ENCODE data around the gene CHSY1. TPM values are rescaled to one million over a fixed set of nuclear protein-coding genes. Genes with fewer than 3 reads are reported as not detected.

CHSY1 gene
- total RNA-seq, 1 experiment from 2014 or later: 59.1 TPM

- Mint-ChIP-seq H3K36me3 (peaks cover 26% of the 10 kb centered on the region), H3K4me1 (peaks cover 11% of the 10 kb centered on the region), H3K27me3 (ENCODE audit: low read depth) (no peaks in the 10 kb centered on the region), H3K9me3 (no peaks in the 10 kb centered on the region; the same call in 1 of the 2 replicates), H3K4me3 (no peak overlapping the region), H3K27ac (0 out of 2 replicates have a peak overlapping the region, but pooled peaks have one; percentile 38)
- ChIA-PET POLR2A (interaction anchor here (0.6 to 1.5 kb wide), 3 partner anchors 28 to 102 kb away, joined by 3 to 5 read pairs (median 3); partner anchors contain the start of gene SNRPA1), CTCF (interaction anchor here (0.7 to 4.3 kb wide), 13 partner anchors 9 to 389 kb away, joined by 3 to 38 read pairs (median 5); partner anchors contain the start of gene CHSY1)
- ATAC-seq: peak; percentile 31
- TF ChIP-seq JUN (CRISPR knock-in tag; IDR thresholded peaks at IDR 0.05): no peak
- no peak for TF ChIP-seq MXD4 (CRISPR knock-in tag; IDR thresholded peaks at IDR 0.05; ENCODE audit: borderline replicate concordance)
- TF ChIP-seq ZNF232 (CRISPR knock-in tag; IDR thresholded peaks at IDR 0.05): no peak
- no peak for TF ChIP-seq ELF4 (CRISPR knock-in tag; IDR thresholded peaks at IDR 0.05; ENCODE audit: low read depth)
- TF ChIP-seq, protein P1, sequence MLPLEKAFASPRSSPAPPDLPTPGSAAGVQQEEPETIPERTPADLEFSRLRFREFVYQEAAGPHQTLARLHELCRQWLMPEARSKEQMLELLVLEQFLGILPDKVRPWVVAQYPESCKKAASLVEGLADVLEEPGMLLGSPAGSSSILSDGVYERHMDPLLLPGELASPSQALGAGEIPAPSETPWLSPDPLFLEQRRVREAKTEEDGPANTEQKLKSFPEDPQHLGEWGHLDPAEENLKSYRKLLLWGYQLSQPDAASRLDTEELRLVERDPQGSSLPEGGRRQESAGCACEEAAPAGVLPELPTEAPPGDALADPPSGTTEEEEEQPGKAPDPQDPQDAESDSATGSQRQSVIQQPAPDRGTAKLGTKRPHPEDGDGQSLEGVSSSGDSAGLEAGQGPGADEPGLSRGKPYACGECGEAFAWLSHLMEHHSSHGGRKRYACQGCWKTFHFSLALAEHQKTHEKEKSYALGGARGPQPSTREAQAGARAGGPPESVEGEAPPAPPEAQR (CRISPR knock-in tag; IDR thresholded peaks at IDR 0.05): no peak
- no peak for TF ChIP-seq EMX1 (CRISPR knock-in tag; IDR thresholded peaks at IDR 0.05)
- TF ChIP-seq NFE2L1 (CRISPR knock-in tag; IDR thresholded peaks at IDR 0.05): no peak
- no peak for TF ChIP-seq ARID4B (CRISPR knock-in tag; IDR thresholded peaks at IDR 0.05; ENCODE audit: borderline replicate concordance)
- TF ChIP-seq NR3C1 (CRISPR knock-in tag; conservative IDR thresholded peaks at IDR 0.05; ENCODE audit: low read depth): no peak
- TF ChIP-seq JAZF1 (CRISPR knock-in tag; IDR thresholded peaks at IDR 0.05): no peak
- no peak for TF ChIP-seq HMGA2 (CRISPR knock-in tag; IDR thresholded peaks at IDR 0.05)
- TF ChIP-seq ZNF281 (CRISPR knock-in tag; IDR thresholded peaks at IDR 0.05): no peak
- no peak for DNase-seq (ENCODE audit: low spot score)
Observed at GRCh38 chr15:101266787-101267186, 14.9 kb upstream of the CHSY1 start.

GRCh38 chr15:101266034-101266433 lies 14.2 kb upstream of the CHSY1 start:
- Mint-ChIP-seq H3K9me3 (no peaks in the 10 kb centered on the region; the same call in 1 of the 2 replicates), H3K27me3 (ENCODE audit: low read depth) (no peaks in the 10 kb centered on the region), H3K4me1 (peaks cover 11% of the 10 kb centered on the region), H3K4me3 (no peak overlapping the region), H3K36me3 (peaks cover 19% of the 10 kb centered on the region), H3K27ac (no peak overlapping the region)
- DNase-seq (ENCODE audit: low spot score) (no peak), ATAC-seq (no peak)
- POLR2A ChIA-PET: interaction anchor here (0.6 to 1.5 kb wide), 2 partner anchors 55 to 101 kb away, joined by 3 to 5 read pairs; no protein-coding TSS in a partner anchor
- CTCF ChIA-PET: interaction anchor here (0.7 to 4.3 kb wide), 6 partner anchors 8 to 348 kb away, joined by 3 to 38 read pairs (median 6); no protein-coding TSS in a partner anchor
- TF ChIP-seq ESRRA (CRISPR knock-in tag; IDR thresholded peaks at IDR 0.05; ENCODE audit: borderline replicate concordance) (no peak), NR1H2 (CRISPR knock-in tag; IDR thresholded peaks at IDR 0.05) (no peak), FOXP4 (CRISPR knock-in tag; IDR thresholded peaks at IDR 0.05) (no peak), ARID4B (CRISPR knock-in tag; IDR thresholded peaks at IDR 0.05; ENCODE audit: borderline replicate concordance) (no peak), ATF2 (CRISPR knock-in tag; IDR thresholded peaks at IDR 0.05; ENCODE audit: borderline replicate concordance, low read depth) (no peak)

All from WTC11 (cell line).